SKM-1 (cell line): ENCODE measurements around the gene CPSF7.
A peak's percentile ranks its signal among the peaks of the same experiment; 100 is the strongest.
"Not testable (repeated sequence)": the region's sequence is repeated elsewhere in the genome, so short reads cannot be mapped to it uniquely, and the experiment has no call there.

Experiments used
- DNase-seq: peaks from one replicate; lab custom pipeline; 2025; ENCODE audit not compliant: unreplicated experiment; lab: John Stamatoyannopoulos, UW

The CPSF7 gene

GRCh38 chr11:61429691-61430582 lies at the start of gene CPSF7, which contains the start of gene SDHAF2:
TSS of gene CPSF7 (minus strand) at chr11:61429975. CDS start at chr11:61429235, 740 bp downstream.
TSS of gene SDHAF2 (plus strand) at chr11:61430124. CDS start at chr11:61430147, 23 bp downstream.
- peak; percentile 90 for DNase-seq

GRCh38 chr11:61477727-61478148 lies 48.0 kb upstream of the CPSF7 start:
- no peak for DNase-seq

- DNase-seq, result no peak
These were observed 47.4 kb upstream of the CPSF7 start for GRCh38 chr11:61477126-61477525.

- DNase-seq, result no peak
These were observed 46.6 kb upstream of the CPSF7 start for GRCh38 chr11:61476371-61476770.

- DNase-seq, result no peak
These were observed 45.7 kb upstream of the CPSF7 start for GRCh38 chr11:61475433-61475832.

- DNase-seq, result no peak
These were observed 44.4 kb upstream of the CPSF7 start for GRCh38 chr11:61474013-61474643.

- no peak for DNase-seq
These were observed 43.7 kb upstream of the CPSF7 start for GRCh38 chr11:61473370-61474012.

- no peak for DNase-seq
These were observed 43.1 kb upstream of the CPSF7 start for GRCh38 chr11:61472868-61473267.

GRCh38 chr11:61472282-61472681 lies 42.5 kb upstream of the CPSF7 start:
- DNase-seq, result no peak

- DNase-seq, result no peak
These were observed 38.2 kb upstream of the CPSF7 start for GRCh38 chr11:61468002-61468401.

- DNase-seq, result not testable (repeated sequence)
These were observed 37.8 kb upstream of the CPSF7 start for GRCh38 chr11:61467602-61468001.

- DNase-seq, result no peak
These were observed 31.2 kb upstream of the CPSF7 start for GRCh38 chr11:61460986-61461385.

- DNase-seq, result no peak
These were observed 30.7 kb upstream of the CPSF7 start for GRCh38 chr11:61460474-61460881.

GRCh38 chr11:61454520-61454919 lies 24.7 kb upstream of the CPSF7 start:
- no peak for DNase-seq

- no peak for DNase-seq
These were observed 23.9 kb upstream of the CPSF7 start for GRCh38 chr11:61453695-61454094.

GRCh38 chr11:61452825-61453224 lies 23.1 kb upstream of the CPSF7 start:
- DNase-seq, result no peak

- no peak for DNase-seq
These were observed 18.8 kb upstream of the CPSF7 start for GRCh38 chr11:61448552-61448927.

- no peak for DNase-seq
These were observed 18.1 kb upstream of the CPSF7 start for GRCh38 chr11:61447601-61448551.

GRCh38 chr11:61446211-61446651 lies 16.5 kb upstream of the CPSF7 start:
- DNase-seq, result no peak

GRCh38 chr11:61445516-61445915 lies 15.7 kb upstream of the CPSF7 start:
- DNase-seq, result no peak

GRCh38 chr11:61442616-61443015 lies 12.8 kb upstream of the CPSF7 start:
- no peak for DNase-seq
